ENCODE measurements around the gene TMEM184B. TPM values are rescaled to one million over a fixed set of nuclear protein-coding genes. Genes with fewer than 3 reads are reported as not detected.
"Not testable (repeated sequence)": the region's sequence is repeated elsewhere in the genome, so short reads cannot be mapped to it uniquely, and the experiment has no call there.

The TMEM184B gene
- total and polyA plus RNA-seq, 10 donors, result 5.0 to 105 (median 45.1) TPM

- WGBS, 5 donors, result 89 to 93% (median 92%) methylated on average over 14 of the region's 14 CpGs
- H3K36me3 ChIP-seq, result peaks cover 0 to 92% (median 36%) of the 10 kb centered on the region in 6 donors
- H3K4me1 ChIP-seq, result peaks cover 0 to 43% (median 19%) of the 10 kb centered on the region in 6 donors
- no peak overlapping the region for H3K27ac ChIP-seq
- DNase-seq, result no peak
- H3K4me3 ChIP-seq, result no peak overlapping the region
- intact Hi-C loops (cut with DNase I; ENCODE audit: low total_unique reads), result loop anchor here (10.0 kb wide), 1 partner anchor 171 kb away; no protein-coding TSS in a partner anchor
- TF ChIP-seq POLR2AphosphoS5 (IDR thresholded peaks at IDR 0.05) (no peak), POLR2A (IDR thresholded peaks at IDR 0.05) (no peak), CTCF (IDR thresholded peaks at IDR 0.05 in 8 of 11, conservative IDR thresholded peaks at IDR 0.05 in 3 of 11) (no peak)
- no peaks in the 10 kb centered on the region for H3K9me3 ChIP-seq
- no peaks in the 10 kb centered on the region for H3K27me3 ChIP-seq (replicated peaks in 1 of 7)
These were observed 37.5 kb downstream of the TMEM184B start for GRCh38 chr22:38235240-38235850.

- not testable (repeated sequence) for H3K27ac ChIP-seq; H3K9me3 ChIP-seq; H3K27me3 ChIP-seq (replicated peaks in 1 of 7); H3K4me3 ChIP-seq; DNase-seq
- H3K4me1 ChIP-seq, result peaks cover 0 to 36% (median 18%) of the 10 kb centered on the region in 6 donors
- H3K36me3 ChIP-seq, result peaks cover 0 to 91% (median 38%) of the 10 kb centered on the region in 6 donors
- intact Hi-C loops (cut with DNase I; ENCODE audit: low total_unique reads), result loop anchor here (10.0 kb wide), 1 partner anchor 169 kb away; no protein-coding TSS in a partner anchor
- 87 to 97% (median 92%) methylated on average over 10 of the region's 10 CpGs for WGBS, 5 donors
These were observed 39.0 kb downstream of the TMEM184B start for GRCh38 chr22:38233856-38234255.

GRCh38 chr22:38233427-38233826, 39.4 kb downstream of the TMEM184B start:
- TF ChIP-seq POLR2AphosphoS5 (IDR thresholded peaks at IDR 0.05) (no peak), CTCF (IDR thresholded peaks at IDR 0.05 in 8 of 11, conservative IDR thresholded peaks at IDR 0.05 in 3 of 11) (no peak), POLR2A (IDR thresholded peaks at IDR 0.05) (no peak)
- Histone ChIP-seq H3K4me3 (no peak overlapping the region), H3K27ac (no peak overlapping the region), H3K27me3 (replicated peaks in 1 of 7) (no peaks in the 10 kb centered on the region), H3K36me3 (peaks cover 0 to 93% (median 38%) of the 10 kb centered on the region in 6 donors), H3K4me1 (peaks cover 0 to 36% (median 19%) of the 10 kb centered on the region in 6 donors), H3K9me3 (no peaks in the 10 kb centered on the region)
- 79 to 90% (median 87%) methylated on average over 5 to 6 of the region's 6 CpGs for WGBS, 5 donors
- DNase-seq, result no peak
- intact Hi-C loops (cut with DNase I; ENCODE audit: low total_unique reads), result loop anchor here (10.0 kb wide), 1 partner anchor 169 kb away; no protein-coding TSS in a partner anchor

GRCh38 chr22:38232196-38232595, 40.6 kb downstream of the TMEM184B start:
- peaks cover 0 to 32% (median 21%) of the 10 kb centered on the region in 6 donors for H3K4me1 ChIP-seq
- H3K36me3 ChIP-seq, result peaks cover 0 to 95% (median 38%) of the 10 kb centered on the region in 6 donors
- WGBS, 5 donors, result 83 to 90% (median 88%) methylated on average over 8 of the region's 8 CpGs
- H3K27me3 ChIP-seq (replicated peaks in 1 of 7), result no peaks in the 10 kb centered on the region
- TF ChIP-seq POLR2A (IDR thresholded peaks at IDR 0.05) (no peak), POLR2AphosphoS5 (IDR thresholded peaks at IDR 0.05) (no peak), CTCF (IDR thresholded peaks at IDR 0.05 in 8 of 11, conservative IDR thresholded peaks at IDR 0.05 in 3 of 11) (no peak)
- H3K27ac ChIP-seq, result no peak overlapping the region
- DNase-seq, result no peak
- H3K9me3 ChIP-seq, result no peaks in the 10 kb centered on the region
- intact Hi-C loops (cut with DNase I; ENCODE audit: low total_unique reads), result loop anchor here (10.0 kb wide), 1 partner anchor 167 kb away; no protein-coding TSS in a partner anchor
- H3K4me3 ChIP-seq, result no peak overlapping the region

All from spleen (tissue), 11 donors.